ENCODE measurements around the gene NLRC3.

- no peak for TF ChIP-seq POLR2A (IDR thresholded peaks at IDR 0.05; ENCODE audit: borderline replicate concordance, extremely low read depth, insufficient read depth, insufficient read length)
- TF ChIP-seq EZH2phosphoT487 (IDR thresholded peaks at IDR 0.05; ENCODE audit: borderline replicate concordance): no peak
- no peak for TF ChIP-seq CTCF (IDR thresholded peaks at IDR 0.05 in 2 of 3, conservative IDR thresholded peaks at IDR 0.05 in 1 of 3; ENCODE audit: borderline replicate concordance in 1 of 3, insufficient read depth in 1 of 3, low read depth in 2 of 3, low read length in 2 of 3)
- TF ChIP-seq CEBPB (IDR thresholded peaks at IDR 0.05; ENCODE audit: low read depth): no peak
- TF ChIP-seq JUND (IDR thresholded peaks at IDR 0.05): no peak
- no peak for TF ChIP-seq MAX (IDR thresholded peaks at IDR 0.05)
- TF ChIP-seq EGR1 (IDR thresholded peaks at IDR 0.05; ENCODE audit: low read depth): no peak
- no peak for TF ChIP-seq EZH2 (IDR thresholded peaks at IDR 0.05)
- no peak for TF ChIP-seq RAD21 (IDR thresholded peaks at IDR 0.05; ENCODE audit: low read depth)
- TF ChIP-seq REST (IDR thresholded peaks at IDR 0.05; ENCODE audit: low read depth): no peak
- TF ChIP-seq POLR2AphosphoS5 (IDR thresholded peaks at IDR 0.05; ENCODE audit: low read depth, low read length): no peak
These were observed 21.9 kb upstream of the NLRC3 start for GRCh38 chr16:3599121-3599520.
